Type B pancreatic cell (in vitro differentiated cells): ENCODE data around the gene CD72. TPM values are rescaled to one million over a fixed set of nuclear protein-coding genes. Genes with fewer than 3 reads are reported as not detected.

Experiments used
- DNase-seq: peaks from one replicate; pipeline ENCODE4 v3.0.0; 2021; ENCODE audit warnings: mixed read lengths; ENCODE audit not compliant: unreplicated experiment; ENCODE audit errors: extremely low spot score
- H3K27ac Mint-ChIP-seq: 2 replicates; pipeline ENCODE4 v1.8.0; 2021; ENCODE audit warnings: mild to moderate bottlenecking, mixed read lengths
- H3K27me3 Mint-ChIP-seq: 2 replicates; pipeline ENCODE4 v1.8.0; 2021; ENCODE audit warnings: mixed read lengths
- H3K36me3 Mint-ChIP-seq: 2 replicates; pipeline ENCODE4 v1.8.0; 2021; ENCODE audit warnings: mixed read lengths
- H3K4me1 Mint-ChIP-seq: one replicate; pipeline ENCODE4 v1.8.0; 2021; ENCODE audit warnings: mixed read lengths; ENCODE audit not compliant: unreplicated experiment
- H3K4me3 Mint-ChIP-seq: 2 replicates; pipeline ENCODE4 v1.8.0; 2021; ENCODE audit warnings: mild to moderate bottlenecking, mixed read lengths
- H3K9me3 Mint-ChIP-seq: 2 replicates; pipeline ENCODE4 v1.8.0; 2021; ENCODE audit warnings: mixed read lengths
- total RNA-seq: library from RNA; stranded (reverse); gene quantifications from 2 replicates; pipeline ENCODE4 v1.2.1, GENCODE V29; 2021; ENCODE audit warnings: low replicate concordance
- TF ChIP-seq, protein P1 (sequence below): fragments of 200-600 bp; sonication (generic); conservative IDR thresholded peaks from 2 replicates; pipeline ENCODE4 v1.5.0; 2021; ENCODE audit warnings: antibody characterized with exemption, mild to moderate bottlenecking

Gene CD72
- total RNA-seq, 1 donor from 2014 or later = 2.8 TPM

DNA sequence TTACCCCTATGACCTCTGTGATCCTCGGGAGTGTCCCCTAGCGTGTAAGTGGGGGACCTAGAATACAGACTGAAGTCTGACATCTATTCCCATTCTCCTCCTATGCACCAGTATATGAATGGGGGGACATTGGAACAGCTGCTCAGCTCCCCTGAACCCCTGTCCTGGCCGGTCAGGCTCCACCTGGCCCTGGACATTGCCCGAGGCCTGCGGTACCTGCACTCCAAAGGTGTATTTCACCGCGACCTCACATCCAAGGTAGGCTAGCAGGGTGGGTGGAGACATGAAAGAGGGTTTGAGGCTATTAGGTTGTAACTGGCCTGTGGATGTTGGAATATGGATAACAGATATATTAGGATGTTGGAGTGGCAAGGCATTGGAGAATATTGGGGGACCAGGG is 11.5 kb downstream of the CD72 start:
- DNase-seq = no peak
- Mint-ChIP-seq H3K27ac (no peak overlapping the region), H3K9me3 (peaks cover 5% of the 10 kb centered on the region), H3K4me3 (no peak overlapping the region), H3K27me3 (peaks cover 5% of the 10 kb centered on the region), H3K36me3 (peaks cover 9% of the 10 kb centered on the region), H3K4me1 (peaks cover 25% of the 10 kb centered on the region)
- TF ChIP-seq, protein P1, sequence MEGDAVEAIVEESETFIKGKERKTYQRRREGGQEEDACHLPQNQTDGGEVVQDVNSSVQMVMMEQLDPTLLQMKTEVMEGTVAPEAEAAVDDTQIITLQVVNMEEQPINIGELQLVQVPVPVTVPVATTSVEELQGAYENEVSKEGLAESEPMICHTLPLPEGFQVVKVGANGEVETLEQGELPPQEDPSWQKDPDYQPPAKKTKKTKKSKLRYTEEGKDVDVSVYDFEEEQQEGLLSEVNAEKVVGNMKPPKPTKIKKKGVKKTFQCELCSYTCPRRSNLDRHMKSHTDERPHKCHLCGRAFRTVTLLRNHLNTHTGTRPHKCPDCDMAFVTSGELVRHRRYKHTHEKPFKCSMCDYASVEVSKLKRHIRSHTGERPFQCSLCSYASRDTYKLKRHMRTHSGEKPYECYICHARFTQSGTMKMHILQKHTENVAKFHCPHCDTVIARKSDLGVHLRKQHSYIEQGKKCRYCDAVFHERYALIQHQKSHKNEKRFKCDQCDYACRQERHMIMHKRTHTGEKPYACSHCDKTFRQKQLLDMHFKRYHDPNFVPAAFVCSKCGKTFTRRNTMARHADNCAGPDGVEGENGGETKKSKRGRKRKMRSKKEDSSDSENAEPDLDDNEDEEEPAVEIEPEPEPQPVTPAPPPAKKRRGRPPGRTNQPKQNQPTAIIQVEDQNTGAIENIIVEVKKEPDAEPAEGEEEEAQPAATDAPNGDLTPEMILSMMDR = no peak

DNA sequence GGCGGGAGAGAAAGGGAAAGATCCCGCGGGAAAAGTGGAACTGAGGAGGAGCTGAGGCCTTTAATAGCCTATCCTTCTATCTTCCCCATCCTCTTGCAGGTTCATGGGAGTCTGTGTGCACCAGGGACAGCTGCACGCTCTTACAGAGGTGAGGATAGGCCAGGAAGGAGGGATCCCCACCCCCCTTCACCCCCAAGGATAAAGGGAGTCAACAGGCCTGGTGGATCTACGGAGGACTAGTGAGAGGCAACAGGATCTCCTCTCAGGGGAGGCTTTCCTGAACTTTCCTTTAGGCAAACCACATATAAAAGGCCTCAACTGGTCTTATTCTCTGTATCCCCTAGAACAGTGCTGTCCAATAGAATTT is 12.1 kb downstream of the CD72 start:
- peak overlapping the region; percentile 89 for H3K4me3 Mint-ChIP-seq
- peaks cover 19% of the 10 kb centered on the region for H3K4me1 Mint-ChIP-seq
- TF ChIP-seq, protein P1 = no peak
- DNase-seq = no peak
- peak overlapping the region; percentile 43 for H3K27ac Mint-ChIP-seq
- no peaks in the 10 kb centered on the region for H3K27me3 Mint-ChIP-seq
- peaks cover 5% of the 10 kb centered on the region for H3K9me3 Mint-ChIP-seq
- peaks cover 9% of the 10 kb centered on the region for H3K36me3 Mint-ChIP-seq

DNA sequence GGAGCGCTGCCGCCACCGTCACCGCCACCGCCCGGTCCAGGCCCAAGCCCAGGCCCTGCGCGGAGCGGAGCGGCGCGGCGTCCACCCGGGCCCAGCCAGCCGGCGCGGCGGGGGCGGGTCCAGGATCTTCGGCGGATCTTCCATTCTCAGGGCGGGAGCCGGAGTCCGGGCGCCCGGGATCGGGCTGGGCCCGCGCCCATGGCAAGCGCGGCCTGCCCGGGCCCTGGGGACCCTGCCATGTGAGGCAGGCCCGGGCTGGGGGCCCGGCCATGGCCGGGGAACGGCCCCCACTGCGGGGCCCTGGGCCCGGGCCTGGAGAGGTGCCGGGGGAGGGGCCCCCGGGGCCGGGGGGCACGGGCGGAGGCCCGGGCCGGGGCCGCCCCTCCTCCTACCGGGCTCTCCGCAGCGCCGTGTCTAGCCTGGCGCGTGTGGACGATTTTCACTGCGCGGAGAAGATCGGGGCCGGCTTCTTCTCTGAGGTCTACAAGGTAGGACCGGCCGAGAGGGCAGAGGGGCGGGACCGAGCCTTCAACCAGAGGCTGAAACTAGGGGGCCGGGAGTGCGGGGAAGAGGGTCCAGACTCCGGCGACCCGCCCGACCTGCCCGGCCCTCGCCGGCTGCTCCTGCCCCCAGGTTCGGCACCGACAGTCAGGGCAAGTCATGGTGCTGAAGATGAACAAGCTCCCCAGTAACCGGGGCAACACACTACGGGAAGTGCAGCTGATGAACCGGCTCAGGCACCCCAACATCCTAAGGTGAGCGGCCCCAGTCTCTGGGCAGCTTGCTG is 12.7 kb downstream of the CD72 start:
- no peak for DNase-seq
- Mint-ChIP-seq H3K27ac (no peak overlapping the region), H3K4me1 (peaks cover 19% of the 10 kb centered on the region), H3K9me3 (peaks cover 5% of the 10 kb centered on the region), H3K36me3 (peaks cover 7% of the 10 kb centered on the region), H3K4me3 (peak overlapping the region; percentile 89), H3K27me3 (no peaks in the 10 kb centered on the region)
- TF ChIP-seq, protein P1 = no peak

DNA sequence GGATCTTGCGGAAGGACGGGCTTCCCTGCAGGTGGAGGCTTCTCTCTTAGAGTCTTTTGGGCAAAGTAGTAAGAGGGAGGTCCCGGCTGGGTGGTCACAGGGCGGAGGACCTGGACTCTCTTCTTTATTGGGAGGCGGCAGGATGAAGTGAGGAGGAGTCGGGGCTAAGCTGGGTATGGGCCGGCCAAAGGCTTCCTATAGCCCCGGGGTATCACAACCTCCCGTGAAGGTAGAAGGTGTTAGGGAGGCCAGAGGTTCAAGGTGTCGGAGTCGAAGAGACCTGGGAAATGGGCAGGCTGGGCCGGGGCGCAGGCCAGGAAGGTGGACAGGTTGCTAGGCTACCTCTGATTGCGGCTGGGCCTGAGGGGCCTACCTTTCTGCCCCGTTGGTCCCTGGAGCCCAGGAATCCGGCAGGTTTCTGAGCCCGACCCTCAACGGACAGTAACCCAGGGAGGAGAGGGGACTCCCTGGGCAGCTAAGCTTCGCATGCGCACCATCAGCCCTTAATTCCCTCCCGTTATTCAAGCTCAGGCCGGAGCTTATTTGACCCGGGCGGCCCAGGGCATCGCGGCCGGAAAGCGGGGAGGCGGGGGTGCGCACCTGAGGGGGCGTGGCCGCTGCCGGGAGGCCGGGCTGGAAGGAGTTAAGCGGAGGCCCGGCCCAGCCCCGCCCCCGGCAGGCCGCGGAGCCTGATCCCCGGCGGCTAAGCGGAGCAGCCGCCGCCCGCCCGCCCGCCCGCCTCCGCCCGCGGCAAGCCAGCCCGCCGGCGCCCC is 13.4 kb downstream of the CD72 start, which contains the start of gene TESK1:
TESK1 (plus strand) TSS at position 685 of the 773 bp plus-strand sequence. CDS start 358 bp downstream, outside the sequence.
- TF ChIP-seq, protein P1 = no peak
- H3K36me3 Mint-ChIP-seq = peaks cover 5% of the 10 kb centered on the region
- peaks cover 19% of the 10 kb centered on the region for H3K4me1 Mint-ChIP-seq
- peak; percentile 83 for DNase-seq
- peaks cover 5% of the 10 kb centered on the region for H3K9me3 Mint-ChIP-seq
- no peaks in the 10 kb centered on the region for H3K27me3 Mint-ChIP-seq
- peak within 1 kb of the TSS; percentile 98 for H3K4me3 Mint-ChIP-seq
- peak within 1 kb of the TSS; percentile 100 for H3K27ac Mint-ChIP-seq

DNA sequence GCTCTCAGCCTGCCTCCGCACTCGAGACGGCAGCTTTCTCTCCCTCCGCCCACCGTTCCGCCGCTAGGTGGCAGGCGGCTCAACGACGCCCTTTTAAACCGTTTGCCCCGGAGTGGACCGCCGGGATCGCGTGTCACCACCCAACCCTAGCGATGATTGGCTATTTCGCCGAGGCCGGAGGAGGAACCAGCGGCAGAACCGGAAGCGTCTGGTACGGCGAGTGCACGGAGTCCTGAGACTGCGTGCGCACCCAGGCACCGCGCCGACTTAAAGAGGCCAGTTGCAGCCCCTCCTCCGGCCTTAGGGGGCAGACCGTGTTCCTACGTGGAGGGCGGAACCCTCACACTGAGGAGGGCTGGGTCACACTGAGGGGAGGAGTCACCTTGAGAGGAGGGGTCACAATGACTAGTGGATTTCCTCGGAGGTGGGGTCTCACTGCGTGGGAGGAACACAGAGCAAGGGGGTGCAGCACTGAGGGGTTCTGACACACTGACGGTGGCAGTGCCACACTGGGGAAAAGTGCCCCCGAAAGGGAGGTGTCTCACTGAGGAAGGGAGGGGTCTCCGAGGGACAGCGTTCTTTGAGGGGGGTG is 14.1 kb downstream of the CD72 start:
- Mint-ChIP-seq H3K27ac (peak overlapping the region; percentile 100), H3K9me3 (peaks cover 5% of the 10 kb centered on the region), H3K27me3 (no peaks in the 10 kb centered on the region), H3K4me3 (peak overlapping the region; percentile 98), H3K36me3 (peaks cover 5% of the 10 kb centered on the region), H3K4me1 (peaks cover 19% of the 10 kb centered on the region)
- peak; percentile 100 for DNase-seq
- TF ChIP-seq, protein P1 = peak; percentile 98
